Hepatocyte (in vitro differentiated cells): ENCODE data around the gene PTPRT.

ENCODE experiments used
- CTCF ChIP-seq: fragments of 200-600 bp; sonication (generic); IDR thresholded peaks from 2 replicates; pipeline ENCODE4 v1.5.1; 2016; ENCODE audit warnings: antibody characterized with exemption, mild to moderate bottlenecking; ENCODE audit not compliant: poor library complexity
- EZH2 ChIP-seq: fragments of 200-600 bp; sonication (generic); IDR thresholded peaks from 2 replicates; pipeline ENCODE4 v1.6.1; 2016; ENCODE audit warnings: antibody characterized with exemption, mild to moderate bottlenecking, borderline replicate concordance

DNA sequence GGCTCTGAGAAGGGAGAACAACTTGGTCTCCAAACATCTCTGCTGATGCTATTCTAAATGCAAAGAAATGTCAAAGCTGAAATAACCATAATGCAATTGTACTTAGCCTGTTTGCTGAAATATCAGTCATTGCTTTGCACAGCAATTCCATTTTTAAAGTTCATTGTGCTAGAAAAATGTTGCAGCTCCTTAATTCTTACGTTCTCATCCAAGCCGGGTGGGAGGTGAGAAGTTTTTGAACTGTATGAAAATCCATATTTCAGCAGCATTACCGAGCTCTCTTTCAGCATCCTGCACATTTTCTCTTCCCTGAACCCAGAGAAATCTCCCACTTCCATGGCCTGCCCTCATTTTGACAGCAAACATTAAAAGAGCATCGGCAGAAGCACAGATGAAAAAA is 630.0 kb downstream of the PTPRT start:
- no peak for TF ChIP-seq CTCF
- TF ChIP-seq EZH2 = no peak
